Sigmoid colon (tissue), 7 donors: Measurements from ENCODE around the gene PTH1R. TPM values are rescaled to one million over a fixed set of nuclear protein-coding genes. Genes with fewer than 3 reads are reported as not detected.

Experiments used
- DNase-seq: peaks from one replicate; pipeline ENCODE4 v3.0.0-alpha.2; 2019
- H3K27ac ChIP-seq, 4 donors: fragments of 200-600 bp; sonication (generic); one replicate each; pipeline ENCODE4 v1.5.1; 2016 to 2019; ENCODE audit warnings: mild to moderate bottlenecking in 1 of 4
- H3K27me3 ChIP-seq, 3 donors: fragments of 200-600 bp; sonication (generic); one replicate each; pipeline ENCODE4 v1.5.1; 2019; ENCODE audit warnings: mild to moderate bottlenecking in 1 of 3
- H3K36me3 ChIP-seq, 4 donors: fragments of 200-600 bp; sonication (generic); one replicate each; pipeline ENCODE4 v1.5.1; 2016 to 2019
- H3K4me1 ChIP-seq, 4 donors: fragments of 200-600 bp; sonication (generic); one replicate each; pipeline ENCODE4 v1.5.1; 2017 to 2019
- H3K4me3 ChIP-seq, 4 donors: fragments of 200-600 bp; sonication (generic); one replicate each; pipeline ENCODE4 v1.5.1; 2017 to 2019; ENCODE audit warnings: mild to moderate bottlenecking in 2 of 4, moderate library complexity in 1 of 4
- H3K9me3 ChIP-seq, 4 donors: fragments of 200-600 bp in 3 of 4; sonication (generic) in 3 of 4; one replicate each; pipeline versions ENCODE4 v1.5.1 to v1.6.1; 2013 to 2019
- EP300 ChIP-seq, 4 donors: sonication (generic); formaldehyde crosslinking; IDR thresholded peaks; one replicate each; pipeline ENCODE4 v1.6.1; 2017; ENCODE audit warnings: antibody characterized with exemption in 4 of 4
- POLR2A ChIP-seq, 2 donors: fragments of 450-650 bp; IDR thresholded peaks; one replicate each; pipeline ENCODE4 v1.6.1; 2016; ENCODE audit warnings: antibody characterized with exemption in 2 of 2, mild to moderate bottlenecking in 2 of 2, moderate library complexity in 2 of 2
- POLR2AphosphoS5 ChIP-seq, 4 donors: sonication (generic); formaldehyde crosslinking; IDR thresholded peaks; one replicate each; pipeline ENCODE4 v1.6.1; 2017; ENCODE audit warnings: antibody characterized with exemption in 4 of 4
- WGBS, 2 donors: extraction: QIAGEN DNeasy Blood & Tissue Kit; methylation state at CpG; one replicate each; pipeline ENCODE4 v1.1.7; 2013; 5-methylcytosine and 5-hydroxymethylcytosine counted together
- intact Hi-C: fragments of 100-400 bp; cut with DNase I; formaldehyde crosslinking; loops from one replicate; pipeline ENCODE4 v1.15.1; 2023
- polyA plus RNA-seq, 3 donors: library from polyadenylated mRNA; stranded (reverse); fragments of 200-250 nt; gene quantifications; one replicate each; pipeline ENCODE4 v1.2.3, GENCODE V29; 2013
- total RNA-seq, 4 donors: library from RNA; depleted of rRNA; stranded (reverse); fragments of >200 nt; gene quantifications; one replicate each; pipeline ENCODE4 v1.1.0, GENCODE V29; 2016
- TF ChIP-seq, protein P1 (sequence below), 4 experiments: fragments of 450-650 bp in 3 of 4; fragments of 200-600 bp in 1 of 4; IDR thresholded peaks; one replicate each; pipeline ENCODE4 v1.5.1; 2016 to 2019; ENCODE audit warnings: antibody characterized with exemption in 4 of 4, mild to moderate bottlenecking in 3 of 4, moderate library complexity in 2 of 4
- donor health status: healthy with polysubstance abuse.
- donor health status: Bipolar disorder and iron deficiency.
- donor health status: healthy.

The PTH1R gene
- total and polyA plus RNA-seq, 7 donors: 1.2 to 9.0 (median 4.6) TPM

DNA sequence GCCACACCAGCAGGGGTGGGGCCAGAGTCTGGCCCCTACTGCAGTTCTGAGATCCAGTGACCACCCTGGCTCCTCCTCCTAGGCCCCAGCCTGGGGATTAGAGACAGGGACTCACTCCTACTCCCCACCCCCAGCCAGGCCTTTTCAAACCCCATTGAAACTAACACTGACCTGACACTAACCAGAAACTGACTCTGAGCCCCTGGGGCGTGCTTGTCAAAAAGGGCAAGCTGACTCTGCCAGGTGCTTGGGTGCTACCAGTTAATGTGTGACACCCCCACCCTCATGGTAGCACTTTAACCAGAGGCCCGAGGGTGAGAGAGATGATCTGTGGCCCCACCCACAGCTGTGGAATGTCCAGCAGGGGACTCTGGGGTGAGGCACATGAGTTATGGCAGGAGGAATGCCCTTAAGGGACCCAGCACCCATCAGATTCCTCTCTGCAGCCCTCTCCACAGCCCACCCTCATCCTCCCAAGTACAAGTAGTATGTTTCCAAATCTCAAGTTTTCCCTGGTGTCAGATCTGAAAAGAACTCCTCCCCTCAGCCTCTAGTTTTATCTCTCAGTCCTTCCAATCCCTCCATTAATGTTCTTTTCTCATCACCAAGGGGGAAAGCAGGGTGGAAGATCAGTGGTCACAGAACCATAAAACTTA lies 1.4 kb downstream of the PTH1R start:
- no peak for DNase-seq
- peak overlapping the region in 1 of 4 donors; percentile 38 for H3K27ac ChIP-seq
- H3K9me3 ChIP-seq: no peaks in the 10 kb centered on the region
- TF ChIP-seq POLR2A (IDR thresholded peaks at IDR 0.05) (no peak), EP300 (IDR thresholded peaks at IDR 0.05) (no peak), POLR2AphosphoS5 (IDR thresholded peaks at IDR 0.05) (no peak)
- TF ChIP-seq, protein P1, sequence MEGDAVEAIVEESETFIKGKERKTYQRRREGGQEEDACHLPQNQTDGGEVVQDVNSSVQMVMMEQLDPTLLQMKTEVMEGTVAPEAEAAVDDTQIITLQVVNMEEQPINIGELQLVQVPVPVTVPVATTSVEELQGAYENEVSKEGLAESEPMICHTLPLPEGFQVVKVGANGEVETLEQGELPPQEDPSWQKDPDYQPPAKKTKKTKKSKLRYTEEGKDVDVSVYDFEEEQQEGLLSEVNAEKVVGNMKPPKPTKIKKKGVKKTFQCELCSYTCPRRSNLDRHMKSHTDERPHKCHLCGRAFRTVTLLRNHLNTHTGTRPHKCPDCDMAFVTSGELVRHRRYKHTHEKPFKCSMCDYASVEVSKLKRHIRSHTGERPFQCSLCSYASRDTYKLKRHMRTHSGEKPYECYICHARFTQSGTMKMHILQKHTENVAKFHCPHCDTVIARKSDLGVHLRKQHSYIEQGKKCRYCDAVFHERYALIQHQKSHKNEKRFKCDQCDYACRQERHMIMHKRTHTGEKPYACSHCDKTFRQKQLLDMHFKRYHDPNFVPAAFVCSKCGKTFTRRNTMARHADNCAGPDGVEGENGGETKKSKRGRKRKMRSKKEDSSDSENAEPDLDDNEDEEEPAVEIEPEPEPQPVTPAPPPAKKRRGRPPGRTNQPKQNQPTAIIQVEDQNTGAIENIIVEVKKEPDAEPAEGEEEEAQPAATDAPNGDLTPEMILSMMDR (IDR thresholded peaks at IDR 0.05): no peak
- intact Hi-C loops: no loop called here
- H3K4me1 ChIP-seq: peaks cover 0 to 57% (median 44%) of the 10 kb centered on the region in 4 donors
- peaks cover 21 to 33% (median 21%) of the 10 kb centered on the region in 3 donors for H3K27me3 ChIP-seq
- H3K36me3 ChIP-seq: no peaks in the 10 kb centered on the region
- WGBS, 2 donors: 34 to 64% methylated on average over 2 of the region's 2 CpGs
- H3K4me3 ChIP-seq: no peak overlapping the region

DNA sequence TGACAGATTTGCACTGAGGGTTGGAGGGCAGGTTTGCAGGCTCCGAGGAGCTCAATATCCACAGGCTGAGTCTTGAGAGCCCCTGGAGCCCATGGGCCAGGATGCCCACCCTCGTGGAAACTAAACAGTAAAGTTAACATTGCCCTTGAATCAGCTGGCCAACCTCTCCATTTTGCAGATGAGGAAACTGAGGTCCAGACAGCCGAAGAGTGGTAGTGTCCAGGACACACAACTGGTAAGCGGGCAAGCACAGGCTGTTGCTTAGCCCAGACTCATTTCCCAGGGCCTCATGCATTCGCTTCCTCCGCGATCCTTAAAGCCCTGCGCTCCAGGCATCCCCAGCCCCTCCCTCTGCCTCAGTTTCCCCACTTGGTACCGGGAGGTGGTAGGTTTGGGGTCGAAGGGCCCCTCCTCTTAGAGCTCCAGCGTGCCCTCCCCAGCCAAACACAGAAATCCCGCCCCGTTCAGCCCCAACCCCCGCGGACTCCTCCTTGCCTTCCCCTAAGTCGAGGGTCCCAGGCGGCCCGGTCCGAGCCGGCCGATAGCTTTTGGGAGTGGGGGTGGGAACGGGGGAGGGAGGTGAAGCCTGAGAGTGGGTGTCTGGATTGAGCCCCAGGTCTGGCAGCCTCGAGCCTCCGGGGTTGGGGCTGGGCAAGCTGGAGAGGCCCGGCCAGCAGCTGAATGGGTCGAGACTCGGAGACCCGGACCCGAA lies 3.5 kb downstream of the PTH1R start:
- Histone ChIP-seq H3K9me3 (no peaks in the 10 kb centered on the region), H3K27ac (peak overlapping the region; percentile 64 to 86 (median 76)), H3K36me3 (no peaks in the 10 kb centered on the region), H3K4me3 (peak overlapping the region; percentile 47 to 81 (median 54)), H3K27me3 (peaks cover 21 to 35% (median 21%) of the 10 kb centered on the region in 3 donors), H3K4me1 (peaks cover 0 to 55% (median 34%) of the 10 kb centered on the region in 4 donors)
- no peak for DNase-seq
- TF ChIP-seq EP300 (IDR thresholded peaks at IDR 0.05) (no peak), POLR2AphosphoS5 (IDR thresholded peaks at IDR 0.05) (no peak), POLR2A (IDR thresholded peaks at IDR 0.05) (no peak)
- TF ChIP-seq, protein P1 (IDR thresholded peaks at IDR 0.05): no peak
- WGBS, 2 donors: 41 to 43% methylated on average over 29 of the region's 29 CpGs
- intact Hi-C loops: no loop called here

DNA sequence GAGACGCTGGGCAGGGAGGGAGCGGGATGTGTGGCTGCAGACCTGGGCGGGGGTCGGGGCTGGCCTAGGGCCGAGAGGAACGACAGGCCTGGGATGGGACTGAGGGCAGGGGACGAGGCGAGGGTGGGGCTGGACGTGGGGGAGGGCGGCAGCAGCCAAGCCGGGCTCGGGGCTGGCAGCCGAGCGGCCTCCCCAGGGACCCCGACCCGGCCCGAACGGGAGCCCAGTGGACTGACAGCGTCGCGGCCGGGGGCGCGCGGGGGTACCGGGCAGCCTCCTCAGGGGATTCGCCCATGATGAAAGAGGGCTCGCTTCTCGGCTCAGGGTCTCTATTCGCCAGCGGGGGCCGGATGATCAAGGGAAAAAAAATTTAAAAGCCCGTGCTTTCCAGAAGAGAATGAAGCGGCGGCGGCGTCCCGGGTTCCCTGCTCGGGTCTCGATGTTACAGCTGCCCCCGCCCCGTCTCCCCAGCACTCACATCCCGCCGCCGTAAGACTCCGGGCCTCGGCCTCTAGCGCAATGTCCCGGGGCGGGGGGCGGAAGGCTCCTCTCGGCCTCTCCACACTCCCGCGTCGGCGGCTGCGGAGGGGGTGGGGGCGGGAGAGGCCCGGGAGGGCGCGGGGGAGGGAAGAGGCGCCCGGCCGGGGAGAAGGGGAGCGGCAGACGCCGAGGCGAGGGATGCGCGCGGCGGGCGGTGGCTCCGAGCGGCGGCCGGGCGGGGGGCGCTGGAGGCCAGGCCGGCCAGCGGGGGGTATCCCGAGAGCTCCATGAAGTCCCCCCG lies 4.3 kb downstream of the PTH1R start:
- peak; percentile 84 for DNase-seq
- H3K27ac ChIP-seq: peak overlapping the region; percentile 64 to 86 (median 76)
- H3K4me1 ChIP-seq: peaks cover 0 to 55% (median 34%) of the 10 kb centered on the region in 4 donors
- intact Hi-C loops: no loop called here
- peaks cover 21 to 35% (median 21%) of the 10 kb centered on the region in 3 donors for H3K27me3 ChIP-seq
- H3K9me3 ChIP-seq: no peaks in the 10 kb centered on the region
- H3K4me3 ChIP-seq: peak overlapping the region; percentile 47 to 81 (median 54)
- H3K36me3 ChIP-seq: no peaks in the 10 kb centered on the region
- WGBS, 2 donors: 2 to 3% methylated on average over 83 of the region's 83 CpGs
- TF ChIP-seq EP300 (IDR thresholded peaks at IDR 0.05) (no peak), POLR2AphosphoS5 (IDR thresholded peaks at IDR 0.05) (no peak), POLR2A (IDR thresholded peaks at IDR 0.05) (no peak)
- TF ChIP-seq, protein P1 (IDR thresholded peaks at IDR 0.05): no peak

DNA sequence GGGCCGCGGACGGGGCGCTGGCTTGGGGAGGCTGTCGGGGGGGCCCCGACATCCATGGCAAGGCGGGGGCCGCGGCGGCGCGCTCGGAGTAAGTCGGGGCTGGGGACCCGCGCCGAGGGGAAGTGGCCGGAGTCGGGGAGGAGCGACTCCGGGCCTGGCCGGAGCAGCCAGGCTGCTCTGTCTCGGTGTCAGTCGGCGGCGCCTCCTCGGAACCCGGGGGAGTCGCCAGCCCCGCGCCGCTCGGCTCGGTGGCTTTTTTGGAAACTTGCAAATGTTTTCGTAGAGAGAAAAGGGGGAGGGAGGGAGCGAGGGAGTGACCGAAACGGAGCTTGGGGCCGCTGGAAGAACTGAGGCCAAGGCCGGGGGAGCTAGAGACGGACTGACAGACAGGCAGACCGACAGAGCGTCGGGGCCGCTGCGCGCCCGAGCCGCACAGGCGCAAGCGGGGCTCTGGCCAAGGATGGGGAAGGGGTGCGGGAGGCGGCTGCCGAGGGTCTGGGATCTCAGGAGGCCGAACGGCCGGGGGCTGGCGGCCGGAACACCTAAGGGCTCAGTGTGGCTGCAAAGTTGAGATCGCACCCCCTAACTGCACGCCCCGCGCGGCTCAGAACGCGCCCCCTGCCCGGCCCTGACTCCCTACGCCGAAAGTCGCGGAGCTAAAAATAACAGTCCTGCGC lies 5.0 kb downstream of the PTH1R start:
- intact Hi-C loops: no loop called here
- Histone ChIP-seq H3K27ac (peak overlapping the region; percentile 64 to 86 (median 76)), H3K4me3 (peak overlapping the region; percentile 47 to 81 (median 54)), H3K4me1 (peaks cover 0 to 55% (median 34%) of the 10 kb centered on the region in 4 donors), H3K36me3 (no peaks in the 10 kb centered on the region), H3K9me3 (no peaks in the 10 kb centered on the region), H3K27me3 (peaks cover 21 to 35% (median 21%) of the 10 kb centered on the region in 3 donors)
- WGBS, 2 donors: 1 to 2% methylated on average over 72 of the region's 72 CpGs
- peak; percentile 77 for DNase-seq
- TF ChIP-seq, protein P1 (IDR thresholded peaks at IDR 0.05): no peak
- no peak for TF ChIP-seq EP300 (IDR thresholded peaks at IDR 0.05)
- TF ChIP-seq POLR2AphosphoS5 (IDR thresholded peaks at IDR 0.05): peak in 1 of 4 donors; percentile 6
- no peak for TF ChIP-seq POLR2A (IDR thresholded peaks at IDR 0.05)
